ENCODE data around the gene BORCS5.

DNA sequence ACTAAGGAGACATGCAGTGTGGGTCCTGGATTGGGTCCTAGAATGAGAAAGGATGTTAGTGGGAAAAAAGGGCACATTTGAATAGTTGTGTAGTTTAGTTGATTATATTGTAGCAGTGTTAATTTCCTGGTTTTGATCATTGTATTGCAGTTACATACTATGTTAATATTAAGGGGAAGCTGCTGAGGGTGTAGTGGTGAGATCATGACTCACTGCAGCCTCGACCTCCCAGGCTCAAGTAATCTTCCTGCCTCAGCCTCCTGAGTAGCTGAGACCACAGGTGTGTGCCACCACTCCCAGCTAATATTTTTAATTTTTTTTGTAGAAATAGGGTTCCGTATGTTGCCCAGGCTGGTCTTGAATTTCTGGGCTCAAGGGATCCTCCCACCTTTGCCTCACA lies 21.7 kb downstream of the BORCS5 start:
- TF ChIP-seq, protein P1, sequence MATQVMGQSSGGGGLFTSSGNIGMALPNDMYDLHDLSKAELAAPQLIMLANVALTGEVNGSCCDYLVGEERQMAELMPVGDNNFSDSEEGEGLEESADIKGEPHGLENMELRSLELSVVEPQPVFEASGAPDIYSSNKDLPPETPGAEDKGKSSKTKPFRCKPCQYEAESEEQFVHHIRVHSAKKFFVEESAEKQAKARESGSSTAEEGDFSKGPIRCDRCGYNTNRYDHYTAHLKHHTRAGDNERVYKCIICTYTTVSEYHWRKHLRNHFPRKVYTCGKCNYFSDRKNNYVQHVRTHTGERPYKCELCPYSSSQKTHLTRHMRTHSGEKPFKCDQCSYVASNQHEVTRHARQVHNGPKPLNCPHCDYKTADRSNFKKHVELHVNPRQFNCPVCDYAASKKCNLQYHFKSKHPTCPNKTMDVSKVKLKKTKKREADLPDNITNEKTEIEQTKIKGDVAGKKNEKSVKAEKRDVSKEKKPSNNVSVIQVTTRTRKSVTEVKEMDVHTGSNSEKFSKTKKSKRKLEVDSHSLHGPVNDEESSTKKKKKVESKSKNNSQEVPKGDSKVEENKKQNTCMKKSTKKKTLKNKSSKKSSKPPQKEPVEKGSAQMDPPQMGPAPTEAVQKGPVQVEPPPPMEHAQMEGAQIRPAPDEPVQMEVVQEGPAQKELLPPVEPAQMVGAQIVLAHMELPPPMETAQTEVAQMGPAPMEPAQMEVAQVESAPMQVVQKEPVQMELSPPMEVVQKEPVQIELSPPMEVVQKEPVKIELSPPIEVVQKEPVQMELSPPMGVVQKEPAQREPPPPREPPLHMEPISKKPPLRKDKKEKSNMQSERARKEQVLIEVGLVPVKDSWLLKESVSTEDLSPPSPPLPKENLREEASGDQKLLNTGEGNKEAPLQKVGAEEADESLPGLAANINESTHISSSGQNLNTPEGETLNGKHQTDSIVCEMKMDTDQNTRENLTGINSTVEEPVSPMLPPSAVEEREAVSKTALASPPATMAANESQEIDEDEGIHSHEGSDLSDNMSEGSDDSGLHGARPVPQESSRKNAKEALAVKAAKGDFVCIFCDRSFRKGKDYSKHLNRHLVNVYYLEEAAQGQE (IDR thresholded peaks at IDR 0.05; ENCODE audit: insufficient read depth in 1 of 2, low read depth in 2 of 2, low read length in 2 of 2): no peak
- TF ChIP-seq TAF1 (IDR thresholded peaks at IDR 0.05; ENCODE audit: borderline replicate concordance, insufficient read depth, low read length): no peak

Data from PFSK-1 (cell line).